Parathyroid adenoma (tissue), 2 donors: ENCODE results near the gene BLOC1S2.

Source experiments
- H2AFZ ChIP-seq: fragments of 300-600 bp; sonication (generic); one replicate; pipeline ENCODE4 v1.7.0; 2017; ENCODE audit warnings: antibody characterized with exemption, mild to moderate bottlenecking
- H3K27ac ChIP-seq: fragments of 300-600 bp; sonication (generic); one replicate; pipeline ENCODE4 v1.7.0; 2017
- H3K27me3 ChIP-seq: fragments of 300-600 bp; sonication (generic); one replicate; pipeline ENCODE4 v1.7.0; 2017; ENCODE audit warnings: low read length; ENCODE audit not compliant: control insufficient read depth, insufficient read depth
- H3K36me3 ChIP-seq: fragments of 300-600 bp; sonication (generic); one replicate; pipeline ENCODE4 v1.7.0; 2017; ENCODE audit warnings: low read length; ENCODE audit not compliant: control insufficient read depth, insufficient read depth
- H3K4me1 ChIP-seq: fragments of 300-600 bp; sonication (generic); one replicate; pipeline ENCODE4 v1.7.0; 2017; ENCODE audit warnings: control low read depth
- H3K4me2 ChIP-seq: fragments of 300-600 bp; sonication (generic); one replicate; pipeline ENCODE4 v1.7.0; 2017; ENCODE audit warnings: low read length
- H3K4me3 ChIP-seq: fragments of 300-600 bp; sonication (generic); one replicate; pipeline ENCODE4 v1.7.0; 2017; ENCODE audit warnings: low read depth, low read length
- H3K79me2 ChIP-seq: fragments of 300-600 bp; sonication (generic); one replicate; pipeline ENCODE4 v1.7.0; 2017; ENCODE audit warnings: control low read depth
- H3K9ac ChIP-seq: fragments of 300-600 bp; sonication (generic); one replicate; pipeline ENCODE4 v1.7.0; 2017; ENCODE audit warnings: mild to moderate bottlenecking
- H3K9me3 ChIP-seq: fragments of 300-600 bp; sonication (generic); one replicate; pipeline ENCODE4 v1.7.0; 2017; ENCODE audit warnings: low read length; ENCODE audit not compliant: control insufficient read depth
- CTCF ChIP-seq: fragments of 300-600 bp; sonication (generic); IDR thresholded peaks from one replicate; pipeline ENCODE4 v1.7.0; 2017; ENCODE audit warnings: antibody characterized with exemption, mild to moderate bottlenecking
- donor health status: primary hyperparathyroidism.

The BLOC1S2 gene

GRCh38 chr10:100319707-100320402, 33.4 kb upstream of the BLOC1S2 start:
- H3K9me3 ChIP-seq, result no peaks in the 10 kb centered on the region
- no peaks in the 10 kb centered on the region for H3K4me1 ChIP-seq
- no peaks in the 10 kb centered on the region for H3K27me3 ChIP-seq
- H3K79me2 ChIP-seq, result no peaks in the 10 kb centered on the region
- no peak overlapping the region for H3K27ac ChIP-seq
- no peaks in the 10 kb centered on the region for H3K36me3 ChIP-seq
- no peak for TF ChIP-seq CTCF
- H2AFZ ChIP-seq, result no peak overlapping the region
- H3K4me2 ChIP-seq, result no peak overlapping the region
- H3K4me3 ChIP-seq, result no peak overlapping the region
- H3K9ac ChIP-seq, result no peak overlapping the region

GRCh38 chr10:100318207-100318606, 31.7 kb upstream of the BLOC1S2 start:
- Histone ChIP-seq H3K79me2 (no peaks in the 10 kb centered on the region), H3K27ac (no peak overlapping the region), H3K9ac (no peak overlapping the region), H2AFZ (no peak overlapping the region), H3K4me3 (no peak overlapping the region), H3K27me3 (no peaks in the 10 kb centered on the region), H3K36me3 (no peaks in the 10 kb centered on the region), H3K4me2 (no peak overlapping the region), H3K4me1 (no peaks in the 10 kb centered on the region), H3K9me3 (no peaks in the 10 kb centered on the region)
- no peak for TF ChIP-seq CTCF

GRCh38 chr10:100315615-100316014, 29.1 kb upstream of the BLOC1S2 start:
- no peak overlapping the region for H3K4me2 ChIP-seq
- H3K4me3 ChIP-seq, result no peak overlapping the region
- TF ChIP-seq CTCF, result no peak
- no peaks in the 10 kb centered on the region for H3K4me1 ChIP-seq
- H3K27ac ChIP-seq, result no peak overlapping the region
- no peak overlapping the region for H2AFZ ChIP-seq
- no peaks in the 10 kb centered on the region for H3K79me2 ChIP-seq
- H3K27me3 ChIP-seq, result no peaks in the 10 kb centered on the region
- no peaks in the 10 kb centered on the region for H3K9me3 ChIP-seq
- H3K36me3 ChIP-seq, result no peaks in the 10 kb centered on the region
- no peak overlapping the region for H3K9ac ChIP-seq

GRCh38 chr10:100311298-100311697, 24.8 kb upstream of the BLOC1S2 start:
- H3K4me2 ChIP-seq, result no peak overlapping the region
- no peaks in the 10 kb centered on the region for H3K9me3 ChIP-seq
- no peak overlapping the region for H3K4me3 ChIP-seq
- H3K9ac ChIP-seq, result no peak overlapping the region
- H3K79me2 ChIP-seq, result no peaks in the 10 kb centered on the region
- no peak overlapping the region for H3K27ac ChIP-seq
- no peaks in the 10 kb centered on the region for H3K36me3 ChIP-seq
- no peak for TF ChIP-seq CTCF
- no peaks in the 10 kb centered on the region for H3K27me3 ChIP-seq
- no peaks in the 10 kb centered on the region for H3K4me1 ChIP-seq
- H2AFZ ChIP-seq, result no peak overlapping the region

GRCh38 chr10:100307684-100308083, 21.2 kb upstream of the BLOC1S2 start:
- H3K27me3 ChIP-seq, result no peaks in the 10 kb centered on the region
- H2AFZ ChIP-seq, result no peak overlapping the region
- H3K4me2 ChIP-seq, result no peak overlapping the region
- no peak overlapping the region for H3K27ac ChIP-seq
- no peak overlapping the region for H3K9ac ChIP-seq
- H3K4me1 ChIP-seq, result no peaks in the 10 kb centered on the region
- no peak for TF ChIP-seq CTCF
- no peaks in the 10 kb centered on the region for H3K79me2 ChIP-seq
- no peak overlapping the region for H3K4me3 ChIP-seq
- H3K36me3 ChIP-seq, result no peaks in the 10 kb centered on the region
- no peaks in the 10 kb centered on the region for H3K9me3 ChIP-seq
